Measurements from ENCODE around the gene ANGEL2.
"Not testable (repeated sequence)": the region's sequence is repeated elsewhere in the genome, so short reads cannot be mapped to it uniquely, and the experiment has no call there.

ANGEL2 gene

GRCh38 chr1:212975111-212975918, 40.4 kb downstream of the ANGEL2 start:
- DNase-seq (ENCODE audit: low read depth) = no peak

GRCh38 chr1:212974711-212975110, 41.0 kb downstream of the ANGEL2 start:
- DNase-seq (ENCODE audit: low read depth) = no peak

DNA sequence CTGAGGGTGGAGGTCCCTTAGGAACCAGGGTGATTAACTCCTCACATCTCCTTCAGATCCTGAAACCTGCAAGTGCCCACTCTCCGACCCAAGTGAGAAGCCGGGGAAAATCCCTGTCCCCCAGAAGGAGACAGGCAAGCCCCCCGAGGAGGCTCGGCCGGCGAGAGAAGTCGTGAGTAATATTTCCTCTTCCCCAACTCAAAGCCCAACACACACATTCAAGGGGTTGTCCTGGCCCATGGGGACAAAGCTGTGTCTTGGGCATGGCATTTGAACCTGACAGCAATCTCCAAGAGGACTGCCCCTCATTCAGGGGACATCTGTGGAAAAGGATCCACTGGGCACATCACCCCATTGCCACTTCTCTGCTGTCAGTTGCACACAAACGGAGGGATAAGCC, 41.8 kb downstream of the ANGEL2 start:
- no peak for DNase-seq (ENCODE audit: low read depth)

GRCh38 chr1:212973426-212973825, 42.2 kb downstream of the ANGEL2 start:
- DNase-seq (ENCODE audit: low read depth) = no peak

- DNase-seq (ENCODE audit: low read depth) = no peak
Observed at GRCh38 chr1:212971312-212971711, 44.4 kb downstream of the ANGEL2 start.

- no peak for DNase-seq (ENCODE audit: low read depth)
Observed at GRCh38 chr1:212970085-212970484, 45.6 kb downstream of the ANGEL2 start.

DNA sequence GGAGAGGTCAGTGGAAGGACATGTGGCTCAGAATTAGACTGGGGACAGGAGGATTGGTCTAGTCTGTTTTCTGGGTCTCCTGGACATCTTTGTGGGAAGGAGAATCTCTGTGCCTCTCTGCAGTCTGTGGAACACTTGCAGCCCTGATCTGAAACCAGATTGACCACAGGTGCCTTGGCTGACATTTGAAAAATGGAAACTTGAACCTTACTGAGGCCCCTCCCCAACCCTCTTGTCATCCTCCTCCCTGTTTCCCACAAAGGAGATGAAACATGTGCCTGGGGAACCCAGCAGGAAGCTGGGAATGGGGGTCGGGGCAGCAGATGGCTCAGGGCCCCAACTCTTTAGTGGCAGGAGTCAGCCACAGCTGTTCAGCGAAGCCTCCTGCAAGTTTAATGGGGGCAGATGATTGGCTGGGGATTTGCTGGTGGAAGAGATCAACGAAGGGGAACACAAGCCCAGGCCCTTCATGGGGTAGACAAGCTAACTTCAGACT, 47.3 kb downstream of the ANGEL2 start:
- no peak for DNase-seq (ENCODE audit: low read depth)

- DNase-seq (ENCODE audit: low read depth) = no peak
Observed at GRCh38 chr1:212967801-212968200, 47.9 kb downstream of the ANGEL2 start.

DNA sequence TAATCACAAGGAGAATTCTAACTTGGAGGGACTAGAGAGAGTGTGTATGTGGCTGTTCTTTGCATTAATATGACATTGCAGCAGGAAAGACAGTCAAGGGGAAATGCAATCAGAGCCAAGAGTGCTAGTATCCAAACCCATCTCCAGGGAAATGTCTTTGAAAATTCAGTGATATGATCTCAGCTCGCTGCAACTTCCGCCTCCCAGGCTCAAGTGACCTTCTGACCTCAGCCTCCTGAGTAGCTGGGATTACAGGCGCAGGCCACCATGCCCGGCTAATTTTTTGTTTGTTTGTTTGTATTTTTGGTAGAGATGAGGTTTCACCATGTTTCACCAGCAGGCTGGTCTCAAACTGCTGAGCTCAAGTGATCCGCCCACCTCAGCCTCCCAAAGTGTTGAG, 49.1 kb downstream of the ANGEL2 start:
- no peak for DNase-seq (ENCODE audit: low read depth)

DNA sequence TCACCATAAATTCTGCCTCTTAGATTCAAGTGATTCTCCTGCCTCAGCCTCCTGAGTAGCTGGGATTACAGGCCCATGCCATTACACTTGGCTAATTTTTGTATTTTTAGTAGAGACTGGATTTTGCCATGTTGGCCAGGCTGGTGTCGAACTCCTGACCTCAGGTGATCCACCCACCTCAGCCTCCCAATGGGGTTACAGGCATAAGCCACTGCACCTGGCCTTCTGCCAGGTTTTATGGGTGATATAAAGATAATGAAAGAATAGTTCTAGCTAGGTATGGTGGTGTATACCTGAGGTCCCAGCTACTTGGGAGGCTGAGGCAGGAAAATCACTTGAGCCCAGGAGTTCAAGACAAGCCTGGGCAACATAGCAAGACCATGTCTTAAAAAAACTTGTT, 50.7 kb downstream of the ANGEL2 start:
- not testable (repeated sequence) for DNase-seq (ENCODE audit: low read depth)

DNA sequence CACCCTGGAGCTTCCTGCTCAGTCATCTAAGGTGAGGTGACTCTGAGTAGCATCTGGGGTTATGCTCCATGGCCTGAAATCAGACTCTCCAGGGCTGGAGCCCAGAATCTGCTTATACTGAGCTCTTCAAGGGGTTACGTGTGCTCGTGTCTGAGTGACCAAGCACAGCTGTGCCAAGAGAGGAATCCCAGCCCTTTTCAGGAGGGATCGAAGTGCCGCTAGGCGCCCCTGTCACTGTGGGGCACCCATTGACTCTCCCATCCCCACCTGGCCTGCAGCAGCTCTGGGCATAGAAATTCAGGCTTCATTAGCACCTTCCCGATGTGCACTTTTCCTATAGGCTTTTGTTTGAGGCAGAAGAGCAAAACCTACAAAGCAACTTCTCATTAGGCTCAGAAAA, 51.6 kb downstream of the ANGEL2 start:
- DNase-seq (ENCODE audit: low read depth) = no peak

- DNase-seq (ENCODE audit: low read depth) = no peak
Observed at GRCh38 chr1:212962509-212962908, 53.2 kb downstream of the ANGEL2 start.

DNA sequence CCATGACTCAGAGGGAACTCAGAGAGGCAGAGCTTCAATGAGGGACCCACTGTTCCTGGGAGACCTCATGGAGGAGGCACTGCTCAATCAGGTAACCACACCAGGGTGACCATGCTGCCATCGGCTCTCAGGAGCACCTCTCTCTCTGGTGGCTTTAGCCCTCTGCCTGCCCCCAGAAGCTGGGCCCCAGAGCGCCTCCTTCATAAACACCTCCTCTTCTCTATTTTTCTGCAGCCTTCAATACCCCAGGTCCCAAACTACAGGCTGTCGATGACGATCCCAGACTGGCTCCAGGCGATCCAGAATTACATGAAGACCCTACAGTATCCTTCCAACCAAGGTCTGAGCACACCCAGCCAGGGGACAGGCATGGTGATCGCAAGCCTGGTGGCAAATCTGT, 54.7 kb downstream of the ANGEL2 start:
- DNase-seq (ENCODE audit: low read depth) = no peak

DNA sequence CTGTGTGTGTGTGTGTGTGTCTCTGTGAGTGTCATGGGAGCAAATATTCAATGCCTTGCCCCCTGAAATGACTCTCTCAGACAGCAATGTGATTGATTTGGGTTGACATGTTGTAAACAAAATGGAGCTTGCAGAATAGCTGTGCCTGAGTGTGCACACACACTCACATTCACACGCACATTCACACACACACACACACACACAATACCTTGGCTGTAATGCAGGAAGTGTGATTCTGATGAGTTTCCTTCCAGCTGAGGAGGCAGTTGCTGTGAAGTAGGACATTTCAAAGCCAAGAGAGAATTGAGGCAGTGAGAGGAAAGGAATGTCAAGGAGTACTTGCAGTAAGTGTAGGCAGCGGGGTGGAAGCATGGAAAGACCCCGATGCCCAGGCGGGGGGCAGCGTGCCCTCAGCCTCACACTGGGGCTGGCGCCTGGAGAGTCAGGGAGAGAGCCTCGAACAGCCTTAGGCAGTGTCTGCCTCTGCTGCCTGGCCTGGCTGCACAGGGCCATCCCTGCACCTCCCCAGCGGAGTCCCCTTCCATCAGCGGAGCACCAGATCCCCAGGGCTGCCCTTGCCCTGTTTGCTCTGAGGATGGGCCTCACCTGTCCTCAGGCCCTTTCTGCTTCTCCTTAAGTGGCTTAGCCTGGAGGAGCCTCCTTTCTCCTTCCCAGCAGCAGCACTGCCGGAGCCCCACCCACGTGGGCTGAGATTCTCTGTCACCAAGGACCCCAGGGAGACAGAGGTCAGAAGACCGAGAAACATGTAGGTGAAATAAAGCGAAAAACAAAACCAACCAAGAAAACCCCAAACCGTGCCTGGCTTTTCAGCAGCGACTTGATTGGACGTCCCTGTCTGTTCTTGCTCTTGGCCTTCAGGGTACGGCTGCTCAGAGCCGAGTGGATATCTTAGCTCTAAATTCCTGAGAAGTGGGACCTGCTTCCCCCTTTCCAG, 56.1 kb downstream of the ANGEL2 start:
- no peak for DNase-seq (ENCODE audit: low read depth)

- DNase-seq (ENCODE audit: low read depth) = no peak
Observed at GRCh38 chr1:212958175-212958574, 57.5 kb downstream of the ANGEL2 start.

GRCh38 chr1:212957546-212957945, 58.1 kb downstream of the ANGEL2 start:
- no peak for DNase-seq (ENCODE audit: low read depth)

- no peak for DNase-seq (ENCODE audit: low read depth)
Observed at GRCh38 chr1:212955961-212956620, 59.6 kb downstream of the ANGEL2 start.

DNA sequence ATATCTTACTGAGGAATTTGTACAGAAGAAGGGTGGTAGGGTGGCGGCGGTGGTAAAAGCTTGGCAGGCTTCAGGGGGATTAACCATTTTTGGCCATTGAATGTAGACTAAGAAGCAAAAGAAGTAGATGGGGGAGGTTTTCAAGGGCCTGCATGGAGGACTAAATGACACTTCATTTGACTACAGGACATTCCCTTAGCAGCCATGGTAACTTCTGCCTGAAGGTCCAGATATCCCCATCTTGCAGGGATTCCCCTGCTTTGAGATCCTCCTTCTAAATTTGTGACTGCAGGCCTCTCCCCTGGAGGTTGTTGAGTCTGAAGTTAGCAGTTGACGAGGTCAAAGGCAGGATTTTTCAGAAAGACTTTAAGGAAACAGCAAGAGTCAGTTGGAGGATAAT, 60.6 kb downstream of the ANGEL2 start:
- DNase-seq (ENCODE audit: low read depth) = no peak

GRCh38 chr1:212954514-212954913, 61.2 kb downstream of the ANGEL2 start:
- DNase-seq (ENCODE audit: low read depth) = no peak

DNA sequence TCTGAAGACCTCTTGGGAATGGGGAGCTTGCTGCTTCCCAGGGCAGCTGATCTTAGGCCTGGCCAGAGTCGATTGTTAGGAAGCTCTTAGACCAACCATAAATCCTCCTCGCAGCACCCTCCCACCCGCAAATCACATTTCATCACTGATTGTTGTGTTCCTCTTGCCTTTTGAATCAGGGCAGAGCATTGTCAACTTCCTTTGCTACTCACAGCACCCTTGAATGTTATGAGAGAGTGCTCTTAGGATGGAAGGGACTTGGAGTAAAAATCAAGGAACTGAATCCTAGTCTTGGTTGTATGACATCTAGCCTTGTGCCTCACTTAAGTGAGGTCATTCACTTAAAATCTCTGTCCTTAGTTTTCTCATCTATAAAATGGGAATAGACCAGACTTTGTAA, 62.3 kb downstream of the ANGEL2 start:
- no peak for DNase-seq (ENCODE audit: low read depth)

DNA sequence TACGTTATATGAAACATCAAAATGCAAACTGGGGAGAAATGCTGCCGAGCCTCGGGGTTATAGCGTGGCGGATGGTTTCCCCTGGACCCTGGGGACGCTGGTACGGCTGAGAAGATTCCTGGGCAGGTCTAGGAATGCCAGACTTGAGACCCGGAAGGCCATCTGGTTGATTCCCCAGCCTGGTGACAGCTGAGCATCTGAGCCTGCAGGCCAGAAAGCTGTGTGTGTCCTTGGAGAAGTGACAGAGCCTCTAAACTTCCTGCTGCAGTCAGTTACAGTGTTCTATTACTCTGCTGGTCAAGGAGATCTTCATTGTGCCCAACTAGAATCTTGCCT, 63.1 kb downstream of the ANGEL2 start:
- DNase-seq (ENCODE audit: low read depth) = no peak

DNA sequence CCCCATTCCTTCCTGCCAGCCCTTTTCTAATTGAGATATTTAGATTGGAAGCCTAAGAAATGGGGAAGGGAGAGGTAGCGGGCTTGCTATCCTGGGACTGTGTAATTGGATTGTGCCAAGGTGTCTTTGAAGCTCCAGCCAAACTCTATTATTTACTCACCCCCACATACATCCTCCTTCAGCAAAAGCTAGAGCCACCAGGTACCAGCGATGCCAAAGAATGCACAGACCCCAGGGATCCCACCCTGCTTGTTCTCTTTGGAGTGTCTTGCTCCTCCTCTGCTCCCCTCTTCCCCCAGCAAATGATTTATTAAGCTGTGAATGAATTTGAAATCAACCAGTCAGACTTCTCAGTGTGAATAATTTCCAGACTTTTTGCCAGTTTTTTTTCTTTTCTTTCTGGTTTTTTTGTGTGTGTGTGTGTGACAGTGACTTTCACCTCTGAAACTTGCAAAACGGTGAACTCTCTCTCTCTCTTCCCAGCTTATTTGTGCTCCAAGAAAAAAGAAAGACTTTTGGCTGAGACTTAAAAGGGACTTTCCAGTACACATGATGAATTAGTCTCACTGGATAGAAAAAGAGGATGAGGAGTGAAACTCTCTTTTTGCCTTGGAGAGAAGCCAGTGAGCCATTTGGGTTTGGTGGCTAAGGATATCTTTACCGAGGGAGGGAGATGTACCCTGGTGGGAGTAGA, 63.6 kb downstream of the ANGEL2 start:
- DNase-seq (ENCODE audit: low read depth) = no peak

All from activated T-cell treated with anti-CD3 and anti-CD28 coated beads for 1 hour (primary cell).